Body of pancreas (tissue), 4 donors: ENCODE results near the gene ESPN.
"Not testable (repeated sequence)": the region's sequence is repeated elsewhere in the genome, so short reads cannot be mapped to it uniquely, and the experiment has no call there.

Experiments used
- CTCF ChIP-seq, 7 experiments: fragments of 450-650 bp in 4 of 7; fragments of 200-600 bp in 3 of 7; sonication (generic) in 3 of 7; IDR thresholded peaks; one replicate each; pipeline ENCODE4 v1.5.1; 2016 to 2019; ENCODE audit warnings: antibody characterized with exemption in 7 of 7
- POLR2A ChIP-seq, 3 donors: fragments of 450-650 bp; IDR thresholded peaks; one replicate each; pipeline ENCODE4 v1.6.1; 2016; ENCODE audit warnings: antibody characterized with exemption in 3 of 3, mild to moderate bottlenecking in 2 of 3

- not testable (repeated sequence) for TF ChIP-seq CTCF, POLR2A (IDR thresholded peaks at IDR 0.05)
Observed at GRCh38 chr1:6395781-6396244, 28.8 kb upstream of the ESPN start.
